ENCODE results near the gene SERPINA6.

SERPINA6 gene

GRCh38 chr14:94362614-94363133, 39.5 kb upstream of the SERPINA6 start:
- no peak for DNase-seq (ENCODE audit: low spot score)
- in situ Hi-C loops (cut with MboI; ENCODE audit: low sequenced_read_pairs, unreplicated experiment) = no loop called here

GRCh38 chr14:94361682-94362081, 38.5 kb upstream of the SERPINA6 start:
- no peak for TF ChIP-seq CTCF (IDR thresholded peaks at IDR 0.05; ENCODE audit: borderline replicate concordance, control extremely low read depth, extremely low read depth, insufficient read depth, missing control alignments)
- in situ Hi-C loops (cut with MboI; ENCODE audit: low sequenced_read_pairs, unreplicated experiment) = no loop called here

More at GRCh38 chr14:94362614-94363133, 39.5 kb upstream of the SERPINA6 start:
- no peak for TF ChIP-seq CTCF (IDR thresholded peaks at IDR 0.05; ENCODE audit: borderline replicate concordance, control extremely low read depth, extremely low read depth, insufficient read depth, missing control alignments)

GRCh38 chr14:94360945-94361565, 37.9 kb upstream of the SERPINA6 start:
- DNase-seq (ENCODE audit: low spot score) = no peak
- no peak for TF ChIP-seq CTCF (IDR thresholded peaks at IDR 0.05; ENCODE audit: borderline replicate concordance, control extremely low read depth, extremely low read depth, insufficient read depth, missing control alignments)
- in situ Hi-C loops (cut with MboI; ENCODE audit: low sequenced_read_pairs, unreplicated experiment) = no loop called here

More at GRCh38 chr14:94361682-94362081, 38.5 kb upstream of the SERPINA6 start:
- no peak for DNase-seq (ENCODE audit: low spot score)

- TF ChIP-seq CTCF (IDR thresholded peaks at IDR 0.05; ENCODE audit: borderline replicate concordance, control extremely low read depth, extremely low read depth, insufficient read depth, missing control alignments) = no peak
- in situ Hi-C loops (cut with MboI; ENCODE audit: low sequenced_read_pairs, unreplicated experiment) = no loop called here
- no peak for DNase-seq (ENCODE audit: low spot score)
Observed at GRCh38 chr14:94357166-94357565, 34.0 kb upstream of the SERPINA6 start.

GRCh38 chr14:94356379-94357056, 33.4 kb upstream of the SERPINA6 start:
- TF ChIP-seq CTCF (IDR thresholded peaks at IDR 0.05; ENCODE audit: borderline replicate concordance, control extremely low read depth, extremely low read depth, insufficient read depth, missing control alignments) = no peak
- in situ Hi-C loops (cut with MboI; ENCODE audit: low sequenced_read_pairs, unreplicated experiment) = no loop called here
- no peak for DNase-seq (ENCODE audit: low spot score)

- peak; percentile 12 for TF ChIP-seq CTCF (IDR thresholded peaks at IDR 0.05; ENCODE audit: borderline replicate concordance, control extremely low read depth, extremely low read depth, insufficient read depth, missing control alignments)
- DNase-seq (ENCODE audit: low spot score) = no peak
- in situ Hi-C loops (cut with MboI; ENCODE audit: low sequenced_read_pairs, unreplicated experiment) = no loop called here
Observed at GRCh38 chr14:94355191-94355794, 32.2 kb upstream of the SERPINA6 start.
